Measurements from ENCODE around the gene LNP1. TPM values are rescaled to one million over a fixed set of nuclear protein-coding genes. Genes with fewer than 3 reads are reported as not detected.

Gene LNP1
- total and polyA plus RNA-seq, 2 experiments from 2014 or later, result 1.1 to 4.3 TPM

GRCh38 chr3:100403362-100404249 lies 2.3 kb downstream of the LNP1 start:
- TF ChIP-seq EZH2 (IDR thresholded peaks at IDR 0.05; ENCODE audit: borderline replicate concordance), result no peak
- TF ChIP-seq EZH2phosphoT487 (IDR thresholded peaks at IDR 0.05; ENCODE audit: low read depth, severe bottlenecking, unreplicated experiment), result no peak
- TF ChIP-seq, protein P1, sequence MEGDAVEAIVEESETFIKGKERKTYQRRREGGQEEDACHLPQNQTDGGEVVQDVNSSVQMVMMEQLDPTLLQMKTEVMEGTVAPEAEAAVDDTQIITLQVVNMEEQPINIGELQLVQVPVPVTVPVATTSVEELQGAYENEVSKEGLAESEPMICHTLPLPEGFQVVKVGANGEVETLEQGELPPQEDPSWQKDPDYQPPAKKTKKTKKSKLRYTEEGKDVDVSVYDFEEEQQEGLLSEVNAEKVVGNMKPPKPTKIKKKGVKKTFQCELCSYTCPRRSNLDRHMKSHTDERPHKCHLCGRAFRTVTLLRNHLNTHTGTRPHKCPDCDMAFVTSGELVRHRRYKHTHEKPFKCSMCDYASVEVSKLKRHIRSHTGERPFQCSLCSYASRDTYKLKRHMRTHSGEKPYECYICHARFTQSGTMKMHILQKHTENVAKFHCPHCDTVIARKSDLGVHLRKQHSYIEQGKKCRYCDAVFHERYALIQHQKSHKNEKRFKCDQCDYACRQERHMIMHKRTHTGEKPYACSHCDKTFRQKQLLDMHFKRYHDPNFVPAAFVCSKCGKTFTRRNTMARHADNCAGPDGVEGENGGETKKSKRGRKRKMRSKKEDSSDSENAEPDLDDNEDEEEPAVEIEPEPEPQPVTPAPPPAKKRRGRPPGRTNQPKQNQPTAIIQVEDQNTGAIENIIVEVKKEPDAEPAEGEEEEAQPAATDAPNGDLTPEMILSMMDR (IDR thresholded peaks at IDR 0.05; ENCODE audit: poor library complexity), result no peak
- H3K4me3 ChIP-seq, result peak overlapping the region; percentile 47
- H3K36me3 ChIP-seq (replicated peaks; ENCODE audit: insufficient read depth, low read depth), result no peaks in the 10 kb centered on the region

DNA sequence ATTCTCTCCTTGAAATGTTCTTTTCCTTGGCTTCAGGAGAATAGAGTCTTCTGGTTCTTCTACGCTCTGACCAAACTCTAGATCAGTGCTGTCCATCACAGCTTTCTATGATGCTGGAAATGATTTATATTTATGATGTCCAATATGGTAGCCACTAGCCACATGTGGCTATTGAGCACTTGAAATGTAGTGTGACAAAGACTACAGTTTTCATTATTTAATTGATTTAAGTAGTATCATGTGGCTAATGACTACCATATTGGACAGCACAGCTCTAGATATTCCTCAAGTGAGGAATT lies 2.9 kb downstream of the LNP1 start:
- no peak for TF ChIP-seq EZH2phosphoT487 (IDR thresholded peaks at IDR 0.05; ENCODE audit: low read depth, severe bottlenecking, unreplicated experiment)
- TF ChIP-seq, protein P1 (IDR thresholded peaks at IDR 0.05; ENCODE audit: poor library complexity), result no peak
- TF ChIP-seq EZH2 (IDR thresholded peaks at IDR 0.05; ENCODE audit: borderline replicate concordance), result no peak
- no peaks in the 10 kb centered on the region for H3K27me3 ChIP-seq
- H3K4me3 ChIP-seq, result peak overlapping the region; percentile 9
- H4K20me1 ChIP-seq (ENCODE audit: insufficient read depth, poor library complexity, severe bottlenecking), result peaks cover 7% of the 10 kb centered on the region
- no peaks in the 10 kb centered on the region for H3K36me3 ChIP-seq (replicated peaks; ENCODE audit: insufficient read depth, low read depth)
- WGBS (ENCODE audit: low lambda C conversion rate, missing lambda C conversion rate), result 89% methylated on average over 1 of the region's 1 CpG
- peak overlapping the region; percentile 87 for H3K4me2 ChIP-seq
- peaks cover 65% of the 10 kb centered on the region for H3K79me2 ChIP-seq
- H3K27ac ChIP-seq, result no peak overlapping the region
- no peak for DNase-seq (ENCODE audit: low spot score)
- H2AFZ ChIP-seq, result no peak overlapping the region
- no peaks in the 10 kb centered on the region for H3K9me3 ChIP-seq (ENCODE audit: low read depth)
- no peaks in the 10 kb centered on the region for H3K9me2 ChIP-seq (replicated peaks; ENCODE audit: insufficient read depth)
- H3K4me1 ChIP-seq (ENCODE audit: insufficient read depth), result peaks cover 3% of the 10 kb centered on the region

More at GRCh38 chr3:100403362-100404249, 2.3 kb downstream of the LNP1 start:
- Histone ChIP-seq H3K79me2 (peaks cover 67% of the 10 kb centered on the region), H3K4me1 (ENCODE audit: insufficient read depth) (peaks cover 9% of the 10 kb centered on the region), H3K9me2 (replicated peaks; ENCODE audit: insufficient read depth) (no peaks in the 10 kb centered on the region), H4K20me1 (ENCODE audit: insufficient read depth, poor library complexity, severe bottlenecking) (peaks cover 13% of the 10 kb centered on the region), H2AFZ (no peak overlapping the region), H3K27ac (no peak overlapping the region), H3K27me3 (no peaks in the 10 kb centered on the region), H3K9me3 (ENCODE audit: low read depth) (no peaks in the 10 kb centered on the region), H3K4me2 (peak overlapping the region; percentile 87)
- WGBS (ENCODE audit: low lambda C conversion rate, missing lambda C conversion rate), result 34% methylated on average over 3 of the region's 5 CpGs
- DNase-seq (ENCODE audit: low spot score), result no peak

- no peaks in the 10 kb centered on the region for H3K9me2 ChIP-seq (replicated peaks; ENCODE audit: insufficient read depth)
- DNase-seq (ENCODE audit: low spot score), result no peak
- H4K20me1 ChIP-seq (ENCODE audit: insufficient read depth, poor library complexity, severe bottlenecking), result no peaks in the 10 kb centered on the region
- 96% methylated on average over 2 of the region's 2 CpGs for WGBS (ENCODE audit: low lambda C conversion rate, missing lambda C conversion rate)
- peaks cover 52% of the 10 kb centered on the region for H3K79me2 ChIP-seq
- H3K36me3 ChIP-seq (replicated peaks; ENCODE audit: insufficient read depth, low read depth), result no peaks in the 10 kb centered on the region
- no peaks in the 10 kb centered on the region for H3K27me3 ChIP-seq
- H2AFZ ChIP-seq, result no peak overlapping the region
- H3K27ac ChIP-seq, result no peak overlapping the region
- H3K4me3 ChIP-seq, result no peak overlapping the region
- H3K4me2 ChIP-seq, result no peak overlapping the region
- H3K9me3 ChIP-seq (ENCODE audit: low read depth), result no peaks in the 10 kb centered on the region
- TF ChIP-seq EZH2phosphoT487 (IDR thresholded peaks at IDR 0.05; ENCODE audit: low read depth, severe bottlenecking, unreplicated experiment) (no peak), EZH2 (IDR thresholded peaks at IDR 0.05; ENCODE audit: borderline replicate concordance) (no peak)
- TF ChIP-seq, protein P1 (IDR thresholded peaks at IDR 0.05; ENCODE audit: poor library complexity), result no peak
- no peaks in the 10 kb centered on the region for H3K4me1 ChIP-seq (ENCODE audit: insufficient read depth)
These were observed 5.8 kb downstream of the LNP1 start for GRCh38 chr3:100407164-100407563.

Measured in hepatocyte (in vitro differentiated cells).